Neutrophil (primary cell): ENCODE results near the gene KRTAP13-3.

ENCODE experiments used
- H3K27ac ChIP-seq: fragments of 200-600 bp; sonication (generic); 2 replicates; pipeline ENCODE4 v1.5.1; 2016; ENCODE audit warnings: mild to moderate bottlenecking, moderate library complexity
- H3K27me3 ChIP-seq: fragments of 200-600 bp; sonication (generic); 2 replicates; pipeline ENCODE4 v1.6.0; 2016; ENCODE audit warnings: mild to moderate bottlenecking
- H3K36me3 ChIP-seq: fragments of 200-600 bp; sonication (generic); 2 replicates; pipeline ENCODE4 v1.5.1; 2017
- H3K4me1 ChIP-seq, 2 experiments: fragments of 200-600 bp in 1 of 2; sonication (generic) in 1 of 2; 1 replicate in 1 of 2; 2 replicates in 1 of 2; pipeline versions ENCODE4 v1.5.1 to v1.6.1; 2013 to 2016; ENCODE audit warnings: low read depth in 1 of 2, low read length in 1 of 2, mild to moderate bottlenecking in 1 of 2, moderate library complexity in 1 of 2; ENCODE audit not compliant: control insufficient read depth in 1 of 2, insufficient read depth in 1 of 2
- H3K4me3 ChIP-seq, 2 experiments: fragments of 200-600 bp in 1 of 2; sonication (generic) in 1 of 2; 1 replicate in 1 of 2; 2 replicates in 1 of 2; pipeline ENCODE4 v1.5.1; 2013 to 2016; ENCODE audit warnings: low read depth in 1 of 2, low read length in 1 of 2, mild to moderate bottlenecking in 1 of 2, moderate library complexity in 1 of 2
- H3K9me3 ChIP-seq: fragments of 200-600 bp; sonication (generic); 2 replicates; pipeline ENCODE4 v1.5.1; 2016
- CTCF ChIP-seq: fragments of 200-600 bp; sonication (generic); IDR thresholded peaks from 2 replicates; pipeline ENCODE4 v1.5.1; 2016; ENCODE audit warnings: antibody characterized with exemption

KRTAP13-3 gene

GRCh38 chr21:30391492-30392025, 34.2 kb downstream of the KRTAP13-3 start:
- Histone ChIP-seq H3K27ac (no peak overlapping the region), H3K4me3 (no peak overlapping the region), H3K4me1 (no peaks in the 10 kb centered on the region), H3K9me3 (no peaks in the 10 kb centered on the region), H3K36me3 (no peaks in the 10 kb centered on the region), H3K27me3 (no peaks in the 10 kb centered on the region)
- no peak for TF ChIP-seq CTCF

- TF ChIP-seq CTCF: no peak
- H3K9me3 ChIP-seq: no peaks in the 10 kb centered on the region
- no peak overlapping the region for H3K27ac ChIP-seq
- no peak overlapping the region for H3K4me3 ChIP-seq
- H3K4me1 ChIP-seq: no peaks in the 10 kb centered on the region
- no peaks in the 10 kb centered on the region for H3K36me3 ChIP-seq
- no peaks in the 10 kb centered on the region for H3K27me3 ChIP-seq
Measured at GRCh38 chr21:30382201-30382600, 43.5 kb downstream of the KRTAP13-3 start.
